Measurements from ENCODE around the gene PLEKHG3.

PLEKHG3 gene

DNA sequence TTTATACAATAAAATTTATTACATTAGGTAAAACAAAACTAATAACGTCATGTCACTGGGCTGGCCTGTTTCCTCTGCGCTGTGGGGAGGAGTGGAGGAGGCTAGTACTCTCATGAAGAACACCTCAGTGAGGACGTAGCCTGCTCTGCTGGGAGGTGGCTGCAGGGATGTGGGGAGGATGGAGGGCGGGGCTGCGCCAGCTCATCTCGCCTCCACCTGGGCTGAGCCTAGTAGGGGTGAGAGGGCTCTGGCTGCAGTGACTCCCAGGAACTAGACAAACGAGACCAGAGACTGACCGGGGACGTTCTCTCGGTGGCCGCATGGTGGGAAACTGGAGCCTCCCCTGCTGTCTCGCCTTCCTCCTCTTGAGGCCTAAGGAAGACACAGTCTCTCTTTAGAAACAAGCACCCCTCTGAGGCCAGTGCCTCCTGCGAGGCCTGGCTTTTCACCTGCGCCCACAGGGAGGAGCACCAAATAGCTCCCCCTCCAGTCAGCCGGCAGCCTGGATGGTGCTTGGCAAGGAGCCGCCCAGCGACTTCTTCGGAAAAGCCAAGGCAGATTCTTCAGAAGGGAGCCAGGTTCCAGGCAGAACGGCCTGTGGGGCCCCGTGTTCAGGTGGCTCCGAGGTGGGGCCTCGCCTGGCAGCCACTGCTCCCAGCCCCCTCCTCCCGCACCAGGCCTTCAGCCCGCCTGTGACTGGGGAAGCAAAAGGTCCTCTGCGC, 62.4 kb downstream of the PLEKHG3 start:
- DNase-seq, result no peak

DNA sequence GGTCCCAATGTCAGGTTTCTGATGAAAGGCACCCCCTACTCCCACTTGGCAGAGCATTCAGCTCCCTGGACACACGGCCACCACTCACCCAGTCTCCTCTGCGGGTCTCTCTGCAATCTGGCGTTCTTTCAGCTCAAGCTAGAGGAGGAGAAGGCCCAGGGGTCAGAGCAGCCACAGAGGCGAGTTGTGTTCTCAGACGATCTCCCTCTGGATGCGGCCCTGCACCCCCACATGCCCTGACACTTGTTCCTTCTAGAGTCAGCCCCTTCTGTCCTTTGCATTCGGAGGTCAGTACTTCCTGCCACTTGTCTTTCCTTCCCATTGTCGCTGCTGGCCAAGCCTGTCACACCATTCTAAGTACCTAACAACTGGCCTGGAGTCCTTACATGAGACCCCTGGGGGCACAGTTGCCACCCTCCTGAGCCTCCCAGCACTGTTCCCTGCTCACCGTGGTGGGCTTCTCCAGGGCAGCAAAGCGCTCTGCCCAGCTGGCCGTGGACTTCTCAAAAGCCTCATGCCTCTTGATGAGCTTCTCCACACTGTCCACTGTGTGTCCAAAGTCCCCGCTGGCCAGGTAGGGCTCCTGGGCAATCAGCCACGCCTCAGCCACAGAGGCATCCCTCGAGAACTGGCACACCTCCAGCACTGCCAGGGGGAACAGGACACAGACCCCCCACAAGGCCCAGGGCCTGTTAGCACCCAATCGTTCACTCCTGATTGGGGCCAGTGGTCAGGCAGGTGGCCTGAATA, 63.2 kb downstream of the PLEKHG3 start:
- no peak for DNase-seq

DNA sequence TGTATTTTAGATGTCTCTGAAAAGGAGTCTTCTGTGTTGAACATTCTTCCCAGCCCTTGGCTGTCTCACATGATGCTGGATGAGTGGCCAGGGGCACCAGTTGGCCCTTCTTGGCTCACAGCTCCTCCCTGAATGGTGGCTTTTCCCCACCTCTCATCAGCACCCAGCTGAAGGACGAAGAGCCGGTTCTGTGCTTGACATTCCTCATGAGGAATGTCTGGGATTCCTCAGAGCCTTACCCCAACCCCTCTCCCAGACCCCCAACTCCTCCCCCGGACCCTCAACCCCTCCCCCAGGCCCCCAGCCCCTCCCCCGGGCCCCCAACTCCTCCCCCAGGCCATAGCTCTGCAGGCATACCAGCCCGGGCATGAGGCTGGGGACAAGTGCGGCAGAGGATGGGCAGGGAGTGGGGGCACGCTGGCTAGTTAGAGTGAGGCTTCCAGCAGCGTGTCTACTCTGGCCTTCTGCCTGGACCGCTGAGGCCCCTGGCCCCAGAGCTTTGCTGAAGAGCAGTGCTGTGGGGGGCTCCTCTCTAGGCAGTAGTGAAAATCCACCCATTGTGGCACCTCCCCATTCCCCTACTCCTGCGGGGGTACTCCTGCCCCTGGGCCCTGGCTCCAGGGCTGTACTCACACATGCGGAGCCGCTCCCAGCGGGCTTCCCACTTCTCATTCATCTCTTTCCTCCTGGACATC, 64.3 kb downstream of the PLEKHG3 start:
- DNase-seq, result no peak

DNA sequence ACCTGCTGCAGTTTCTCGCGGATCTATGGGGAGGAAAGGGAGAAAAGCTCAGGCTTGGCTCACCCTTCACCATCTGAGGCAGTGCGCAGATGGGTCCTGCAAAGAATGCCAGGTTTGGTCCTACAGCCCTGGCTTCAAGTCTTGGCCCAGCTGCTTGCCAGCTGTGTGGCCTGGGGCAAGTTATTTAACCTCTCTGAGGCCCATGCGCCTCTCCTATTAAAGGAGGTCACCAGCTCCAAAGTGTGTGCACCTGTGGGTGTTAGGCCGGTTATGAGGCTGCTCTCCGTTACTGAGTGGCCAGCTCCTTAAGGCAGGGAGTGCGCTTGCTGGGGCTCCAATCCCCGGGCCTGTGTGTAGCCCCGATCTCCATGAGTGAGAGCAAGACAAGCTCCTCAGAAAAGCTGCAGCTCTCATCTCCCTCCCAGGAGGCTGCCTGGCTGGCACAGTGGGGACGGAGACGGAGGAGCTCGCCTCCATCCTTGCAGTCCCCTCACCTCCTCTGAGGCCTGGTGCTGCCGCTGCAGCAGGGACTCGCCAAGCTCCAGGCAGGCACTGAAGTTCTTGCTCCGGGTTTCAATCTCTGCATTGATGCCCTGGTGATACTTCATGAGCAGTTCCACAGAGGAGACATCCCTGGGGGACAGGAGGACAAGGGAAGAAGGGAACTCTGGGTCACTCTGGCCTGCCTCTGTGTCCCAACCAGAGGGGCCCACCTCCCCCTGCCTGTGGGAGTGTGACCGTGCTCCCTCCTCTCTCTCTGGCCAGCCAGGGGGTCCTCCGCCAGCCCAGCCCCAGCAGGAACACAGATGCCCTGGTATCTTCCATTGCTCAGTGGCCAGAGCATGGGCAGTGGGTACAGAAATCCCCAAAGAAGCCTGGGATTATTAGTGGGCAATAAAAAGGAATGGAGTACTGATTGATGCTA, 65.1 kb downstream of the PLEKHG3 start:
- DNase-seq, result no peak

DNA sequence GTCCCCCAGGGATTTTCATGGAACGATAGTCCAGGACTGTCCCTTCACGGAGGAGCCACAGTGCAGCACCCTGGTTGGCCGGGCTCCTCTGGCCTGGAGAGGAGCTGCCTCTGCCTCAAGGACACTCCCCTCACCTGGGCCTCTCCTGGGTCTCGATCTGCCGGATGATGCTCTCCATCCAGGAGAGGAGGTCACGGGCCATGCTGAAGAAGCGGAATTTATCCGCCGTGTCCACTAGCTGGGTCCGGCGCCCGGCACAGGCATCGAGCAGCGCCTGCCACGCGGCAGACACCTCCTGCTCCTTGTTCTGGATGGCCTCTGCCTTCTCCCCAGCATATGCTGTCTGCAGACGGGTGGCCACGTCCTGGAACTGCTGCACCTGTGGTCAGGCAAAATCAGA, 66.5 kb downstream of the PLEKHG3 start:
- DNase-seq, result no peak

DNA sequence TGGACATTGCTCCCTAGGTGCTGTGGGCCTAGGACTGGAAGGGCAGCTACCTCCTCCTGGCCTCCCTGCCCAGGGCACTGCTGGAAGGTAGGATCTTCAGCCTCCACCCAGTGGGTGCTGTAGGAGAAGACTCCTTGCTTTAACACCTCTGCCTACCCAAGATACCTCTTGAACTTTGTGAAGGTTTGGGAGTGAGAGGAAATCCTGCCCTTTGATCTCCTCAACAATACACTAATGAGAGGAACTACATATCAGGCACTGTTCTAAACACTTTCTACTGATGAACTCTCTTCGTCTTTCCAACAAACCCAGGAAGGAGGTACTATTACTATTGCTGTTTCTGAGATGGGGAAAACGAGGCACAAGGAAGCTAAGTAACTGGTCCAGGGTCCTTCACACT, 66.9 kb downstream of the PLEKHG3 start:
- no peak for DNase-seq

DNA sequence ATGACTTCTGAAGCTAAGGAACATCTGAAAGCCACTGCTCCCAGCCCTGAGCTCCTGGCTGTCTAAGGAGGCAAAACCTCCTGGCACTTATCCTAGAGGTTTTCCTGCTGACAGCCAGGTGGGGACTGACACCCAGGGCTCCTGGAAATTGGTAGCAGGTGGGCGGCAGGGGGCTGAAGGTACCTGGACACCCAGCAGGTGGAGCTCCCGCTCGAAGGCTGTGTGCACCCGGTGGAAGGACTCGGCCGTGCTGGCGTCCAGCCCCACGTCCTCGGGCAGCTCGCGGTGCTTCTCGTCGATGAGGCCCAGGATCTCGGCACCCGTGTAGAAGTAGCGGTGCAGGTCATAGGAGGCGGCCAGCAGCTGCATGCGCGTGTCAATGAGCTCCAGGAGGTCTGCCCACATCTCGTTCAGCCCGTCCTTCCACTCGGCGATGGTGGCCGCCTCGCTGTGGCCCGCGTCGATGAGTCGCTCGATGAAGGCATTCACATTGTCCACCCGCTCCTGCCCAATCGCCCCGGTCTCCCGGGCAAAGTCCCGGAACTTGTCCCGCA, 68.2 kb downstream of the PLEKHG3 start:
- DNase-seq, result no peak

DNA sequence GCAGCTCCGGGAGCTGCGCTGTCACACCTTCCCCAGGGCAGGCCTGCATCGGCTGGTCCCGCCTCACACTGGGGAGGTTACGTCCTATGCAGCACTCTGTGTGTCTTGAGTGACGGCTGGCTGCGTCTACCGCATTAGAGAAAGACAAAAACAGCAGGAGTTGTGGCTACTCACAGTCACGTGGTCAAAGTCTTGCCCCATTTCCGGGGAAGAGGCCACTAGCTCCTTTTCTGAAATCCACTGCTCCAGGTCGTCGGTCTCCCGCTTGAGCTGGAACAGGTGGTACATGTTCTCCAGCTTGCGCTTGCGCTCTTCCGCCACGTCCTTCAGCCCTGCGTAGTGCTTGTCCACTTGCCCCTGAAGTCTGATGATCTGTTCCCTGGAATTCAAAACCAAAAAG, 68.8 kb downstream of the PLEKHG3 start:
- DNase-seq, result no peak

DNA sequence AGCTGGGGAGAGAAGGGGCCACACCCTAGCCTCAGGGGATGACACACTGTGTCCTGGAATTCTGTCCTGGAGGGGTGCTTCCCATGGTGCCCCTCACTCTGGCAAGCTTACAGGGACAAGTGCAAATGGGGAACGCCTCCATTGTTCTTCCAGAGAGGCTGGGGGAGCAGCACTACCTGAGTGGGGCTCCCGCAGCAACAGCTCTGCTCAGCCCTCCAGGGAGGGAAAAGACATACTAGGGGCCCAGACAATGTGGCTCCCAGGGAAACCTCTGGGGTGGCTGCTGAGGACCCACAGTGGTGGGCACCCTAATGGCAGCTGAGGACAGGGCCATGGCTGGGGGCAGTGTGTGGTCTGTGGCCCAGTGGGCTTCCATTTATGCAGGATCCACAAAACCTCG, 69.4 kb downstream of the PLEKHG3 start:
- DNase-seq, result no peak

DNA sequence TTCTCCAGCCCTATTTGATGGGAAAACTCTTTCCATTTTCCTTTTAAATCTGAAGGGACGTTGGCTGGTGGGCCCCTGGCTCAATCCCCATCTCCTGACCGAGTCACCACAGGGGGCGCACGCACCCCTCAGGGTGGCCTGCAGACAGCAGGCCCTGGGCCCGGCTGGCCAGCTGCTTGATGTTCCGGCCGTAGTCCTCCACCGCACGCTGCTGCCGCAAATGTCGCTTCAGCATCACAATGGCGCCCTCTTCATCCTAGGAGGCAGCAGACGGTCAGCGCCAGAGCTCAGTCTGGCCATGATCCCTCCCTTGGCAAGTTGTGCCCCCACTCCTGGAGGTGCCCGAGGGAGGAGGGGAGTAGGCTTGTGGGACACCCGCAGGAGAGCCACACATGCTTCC, 70.0 kb downstream of the PLEKHG3 start:
- DNase-seq, result no peak

DNA sequence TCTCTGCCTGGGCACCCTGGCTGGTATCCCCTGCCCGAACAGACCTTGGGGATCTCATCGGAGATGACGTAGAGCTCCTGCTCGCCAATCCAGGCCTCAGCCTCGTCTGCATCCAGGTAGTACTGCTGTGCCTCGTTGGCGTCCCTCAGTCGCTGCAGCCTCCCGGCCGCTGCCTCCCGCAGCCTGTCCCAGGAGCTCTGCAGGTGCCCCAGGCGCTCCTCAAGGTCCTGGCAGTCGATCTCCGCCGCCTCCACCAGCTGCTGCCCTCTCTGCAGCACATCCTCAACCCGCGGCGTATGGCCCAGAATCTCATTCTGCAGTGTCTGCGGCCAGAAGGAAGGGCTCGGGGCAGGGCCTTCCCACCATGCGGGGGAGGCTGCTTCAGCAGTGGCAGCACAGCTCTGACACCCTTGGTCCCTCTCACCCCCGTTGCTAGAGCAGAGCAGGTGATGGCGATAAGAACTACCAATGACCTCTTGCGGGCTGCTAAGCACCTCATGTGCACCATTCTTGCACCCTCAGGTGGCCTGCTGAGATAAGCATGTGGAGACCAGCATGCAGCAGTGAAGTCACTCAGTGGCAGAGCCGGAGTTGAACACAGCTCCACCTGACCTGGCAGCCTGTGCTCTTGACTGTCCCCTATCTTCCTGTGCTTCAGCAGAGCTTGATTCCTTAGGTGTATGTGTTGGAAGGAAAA, 71.0 kb downstream of the PLEKHG3 start:
- DNase-seq, result no peak

DNA sequence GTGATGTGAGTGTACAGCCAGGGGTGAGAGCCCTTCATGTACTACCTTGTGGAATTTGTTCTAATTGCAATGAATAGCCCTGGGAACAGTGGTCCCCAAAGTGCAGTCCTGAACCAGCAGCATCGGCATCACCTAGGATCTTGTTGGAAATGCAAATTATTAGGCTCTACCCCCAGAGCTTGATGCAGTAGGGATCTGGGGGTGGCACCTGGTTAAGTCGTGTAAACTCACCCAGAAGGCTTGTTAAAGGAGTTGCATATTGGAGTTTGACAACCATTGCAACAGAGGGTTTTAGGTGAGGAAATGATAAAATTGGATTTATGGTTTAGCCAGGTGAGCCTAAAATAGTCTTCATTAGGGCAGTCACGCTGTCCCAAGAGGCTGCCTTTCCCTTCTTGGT, 73.2 kb downstream of the PLEKHG3 start:
- no peak for DNase-seq

DNA sequence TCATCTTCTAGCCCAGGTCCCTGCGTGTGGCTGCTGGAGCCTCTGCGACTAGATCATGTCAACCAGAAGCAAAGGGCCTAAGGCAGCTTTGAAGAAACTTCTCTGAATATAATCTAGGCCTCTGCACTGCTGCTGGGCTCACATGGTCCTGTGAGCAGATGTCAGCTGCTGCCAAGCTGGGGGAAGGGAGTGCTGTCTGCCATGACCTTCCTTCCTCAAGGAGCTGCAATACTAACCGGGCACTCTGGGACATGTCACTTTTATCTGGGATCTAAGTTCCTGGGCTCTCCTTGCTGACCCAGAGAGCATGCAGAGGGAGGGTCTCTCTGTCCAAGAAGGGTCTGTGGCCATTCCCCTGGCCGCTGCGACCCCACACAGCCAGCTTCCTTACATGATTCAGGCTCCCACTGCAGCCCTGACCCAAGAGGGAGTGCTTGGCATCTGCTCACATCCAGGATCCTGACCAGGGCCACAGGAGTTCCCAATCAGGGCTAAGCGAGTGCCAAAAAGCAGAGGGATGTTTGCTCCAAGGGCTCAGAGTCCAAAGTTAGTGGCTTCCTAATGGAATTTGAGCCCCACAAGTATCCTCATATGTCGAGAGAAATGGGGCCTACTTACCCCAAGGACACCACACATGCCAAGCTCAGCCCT, 74.0 kb downstream of the PLEKHG3 start:
- no peak for DNase-seq

DNA sequence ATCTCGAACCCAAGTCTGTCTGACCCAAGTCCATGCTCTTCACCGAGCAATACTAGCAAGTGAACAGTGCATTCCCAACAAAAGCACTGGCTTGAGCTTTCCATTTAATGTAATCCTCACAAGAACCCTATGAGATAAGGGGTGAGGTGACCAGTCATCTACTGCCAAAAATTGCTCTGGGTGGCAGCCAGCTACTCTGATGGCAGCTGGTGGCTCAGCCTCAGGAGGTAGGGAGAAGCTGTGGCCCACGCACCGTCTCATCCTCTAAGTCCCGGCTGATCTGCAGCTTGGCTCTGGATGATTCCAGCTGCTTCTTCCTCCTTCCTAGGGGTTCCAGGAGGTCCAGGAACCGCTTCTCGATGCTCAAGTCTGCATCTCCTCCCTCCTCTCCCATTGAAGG, 75.2 kb downstream of the PLEKHG3 start:
- no peak for DNase-seq

DNA sequence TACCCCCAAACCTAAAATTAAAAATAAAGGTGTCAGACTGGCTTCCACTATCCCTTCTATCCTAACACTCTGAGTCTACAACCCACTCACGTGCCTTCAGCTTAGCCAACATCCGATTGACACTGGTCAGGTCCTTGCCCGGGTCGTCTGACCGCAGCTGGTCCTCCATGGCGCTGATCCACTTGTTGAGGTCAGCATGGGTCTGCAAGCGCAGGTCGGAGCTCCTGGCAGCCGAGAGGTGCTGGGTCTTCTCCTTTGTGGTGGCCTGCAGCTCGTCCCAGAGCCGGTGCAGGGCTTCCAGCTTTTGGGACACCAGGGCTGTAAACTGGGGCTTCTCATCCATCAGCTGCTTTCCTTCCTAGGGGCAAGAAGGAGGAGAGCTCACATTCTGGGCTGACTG, 78.0 kb downstream of the PLEKHG3 start:
- no peak for DNase-seq

DNA sequence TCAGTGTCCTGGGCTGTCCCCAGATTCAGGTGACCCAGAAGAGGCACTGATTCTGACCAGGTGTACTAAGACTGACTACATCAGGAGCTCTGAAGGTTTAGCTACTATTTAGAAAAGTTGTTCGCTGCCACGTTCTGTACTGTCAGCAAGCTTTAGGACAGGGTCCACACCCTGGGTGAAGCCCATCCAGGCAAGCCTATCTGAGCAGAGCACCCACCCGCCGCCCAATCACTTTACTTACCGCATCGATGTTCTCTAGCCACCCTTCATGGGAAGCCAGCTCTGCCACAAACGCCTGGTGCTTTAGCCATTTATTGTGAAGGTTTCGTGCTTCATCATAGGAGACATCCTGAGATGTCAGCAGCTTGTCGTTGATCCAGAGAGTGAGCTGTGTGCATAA, 79.8 kb downstream of the PLEKHG3 start:
- no peak for DNase-seq

DNA sequence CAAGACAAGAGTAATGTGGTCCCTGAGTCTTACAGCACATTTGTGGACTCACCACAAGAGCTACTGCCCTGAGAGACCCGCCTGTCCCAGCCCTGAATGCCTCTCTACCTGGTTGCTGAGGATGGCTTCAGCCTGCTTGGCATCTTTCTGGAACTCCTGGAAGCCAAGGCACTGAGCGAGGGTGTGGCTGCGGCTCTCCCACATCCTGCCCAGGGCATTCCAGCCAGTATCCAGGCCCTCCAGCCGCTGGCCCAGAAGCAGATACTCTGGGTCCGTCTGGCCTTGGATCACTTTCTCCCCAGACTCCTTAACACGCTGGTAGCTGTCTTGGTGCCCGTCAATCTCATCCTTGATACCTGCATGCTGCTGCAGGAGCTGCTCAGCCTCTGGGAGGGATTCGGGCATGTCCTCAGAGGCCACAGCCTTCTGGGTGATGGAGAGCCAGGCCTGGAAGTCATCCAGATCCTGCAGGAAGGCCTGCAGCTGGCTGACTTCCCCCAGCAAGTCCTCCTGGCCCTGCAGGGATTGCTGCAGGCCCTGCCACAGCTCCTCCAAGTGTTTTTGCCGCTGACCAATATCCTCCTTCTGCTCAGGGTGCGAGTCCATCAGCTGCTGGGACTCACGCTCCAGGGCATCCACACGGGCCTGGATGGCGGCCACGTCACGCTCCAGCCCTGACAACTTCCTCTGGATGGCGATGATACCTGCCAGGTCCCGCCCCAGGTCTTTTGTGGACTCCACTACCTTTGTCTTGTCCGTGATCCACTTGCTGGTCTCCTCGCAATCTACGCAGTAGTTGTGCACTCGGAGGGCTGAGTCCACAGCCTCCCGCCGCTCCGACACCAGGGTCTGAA, 82.3 kb downstream of the PLEKHG3 start:
- DNase-seq, result no peak

DNA sequence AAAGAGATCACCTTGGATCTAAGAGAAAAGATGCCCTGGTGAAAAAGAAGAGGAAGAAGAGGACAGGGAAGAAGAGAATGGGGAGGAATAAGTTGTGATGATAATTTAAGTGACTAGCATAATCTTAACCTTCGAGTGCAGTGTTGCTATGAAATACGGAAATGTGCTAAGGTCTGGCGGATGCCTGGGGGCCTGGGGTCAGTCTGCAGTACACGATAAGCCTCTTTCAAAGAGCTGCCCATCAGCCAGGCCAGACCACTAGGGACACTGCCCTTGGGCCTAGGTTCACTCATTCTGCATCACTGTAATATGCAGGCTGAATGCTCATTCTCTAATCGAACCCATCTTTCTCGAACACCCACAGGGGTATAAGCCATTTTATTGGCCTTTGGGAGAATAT, 83.4 kb downstream of the PLEKHG3 start:
- no peak for DNase-seq

DNA sequence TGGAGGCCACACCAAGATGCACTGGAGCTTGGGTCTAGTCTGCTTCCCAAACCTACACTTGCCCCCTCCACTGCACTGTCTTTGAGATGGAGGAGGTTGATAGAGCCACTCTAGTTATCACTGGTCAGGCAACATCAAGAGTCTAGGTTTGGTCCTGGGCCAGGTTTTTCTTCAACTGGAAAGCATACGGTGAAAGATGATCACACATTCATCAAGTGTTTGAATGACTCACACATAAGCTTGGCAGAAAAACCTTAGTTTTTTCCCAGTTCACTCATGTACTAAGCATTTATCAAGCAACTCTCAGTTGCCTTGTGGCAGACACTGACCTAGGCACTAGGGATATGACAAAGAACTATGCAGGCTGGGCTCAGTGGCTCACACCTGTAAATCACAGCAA, 84.5 kb downstream of the PLEKHG3 start:
- DNase-seq, result peak; percentile 46

DNA sequence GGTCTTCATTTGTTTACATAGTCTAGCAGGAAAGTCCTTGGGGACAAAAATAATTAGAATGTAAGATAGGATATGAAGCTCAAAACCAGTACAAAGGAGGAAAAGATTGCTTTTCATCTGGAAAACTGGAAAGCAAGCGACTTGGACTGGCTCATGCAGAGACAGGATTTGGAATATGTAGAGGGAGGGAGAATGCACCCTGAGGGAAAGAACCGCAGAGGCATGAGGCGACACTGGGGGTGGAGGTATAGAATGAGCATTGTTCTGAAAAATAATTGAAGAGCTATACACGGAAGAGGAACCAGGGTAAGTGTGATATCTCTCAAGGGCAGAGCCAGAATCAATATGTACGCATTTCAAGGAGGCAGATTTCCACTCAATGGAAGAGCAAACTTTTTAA, 85.5 kb downstream of the PLEKHG3 start:
- no peak for DNase-seq

DNA sequence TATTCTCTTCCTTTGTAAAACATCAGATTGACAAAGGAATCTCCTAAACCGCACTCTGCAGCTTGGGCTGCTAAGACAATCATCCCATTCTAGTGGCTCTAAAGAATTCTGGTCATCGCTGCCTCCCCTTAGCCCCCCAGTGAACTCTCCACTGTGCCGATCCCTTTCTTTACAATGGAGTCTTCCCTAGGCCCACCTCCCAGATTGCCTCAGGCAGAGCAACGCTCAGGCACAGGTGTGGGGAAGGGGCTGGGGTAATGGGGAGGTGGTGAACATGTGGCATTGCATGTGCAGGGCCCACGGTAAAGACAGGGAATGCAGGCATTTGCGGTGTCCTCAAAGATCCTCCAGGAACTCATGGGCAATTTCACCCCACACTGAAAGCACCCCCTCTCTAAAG, 86.3 kb downstream of the PLEKHG3 start:
- no peak for DNase-seq

All from NCI-H2029 (cell line).